B cell (primary cell): Measurements from ENCODE around the gene SHPK.

Experiments used
- CTCF ChIP-seq: fragments of 200-600 bp; IDR thresholded peaks from one replicate; pipeline ENCODE4 v1.8.0; 2022; ENCODE audit warnings: antibody characterized with exemption, mild to moderate bottlenecking
- EZH2 ChIP-seq: IDR thresholded peaks from 2 replicates; pipeline ENCODE4 v1.6.1; 2012; ENCODE audit warnings: borderline replicate concordance, low read depth, mild to moderate bottlenecking, moderate library complexity, low read length; ENCODE audit not compliant: insufficient read depth, poor library complexity, severe bottlenecking

GRCh38 chr17:3590768-3591167 is 45.3 kb downstream of the SHPK start:
- TF ChIP-seq CTCF (no peak), EZH2 (no peak)
